Spleen (tissue), 11 donors: ENCODE results near the gene ZBTB8OS. TPM values are rescaled to one million over a fixed set of nuclear protein-coding genes. Genes with fewer than 3 reads are reported as not detected.
A peak's percentile ranks its signal among the peaks of the same experiment; 100 is the strongest.
"Not testable (repeated sequence)": the region's sequence is repeated elsewhere in the genome, so short reads cannot be mapped to it uniquely, and the experiment has no call there.

Experiments used
- DNase-seq: peaks from one replicate; pipeline ENCODE4 v3.0.0-alpha.2; 2020
- H3K27ac ChIP-seq, 8 donors: fragments of 200-600 bp; sonication (generic) in 7 of 8; 1 replicate in 4 of 8; 2 replicates in 4 of 8; pipeline versions ENCODE4 v1.5.0 to v1.8.0; 2016 to 2021; ENCODE audit warnings: inconsistent platforms in 4 of 8, mild to moderate bottlenecking in 4 of 8, moderate library complexity in 1 of 8
- H3K27me3 ChIP-seq, 7 donors: fragments of 200-600 bp; sonication (generic) in 6 of 7; replicated peaks in 1 of 7; 1 replicate in 4 of 7; 2 replicates in 3 of 7; pipeline versions ENCODE4 v1.5.0 to v1.8.0; 2016 to 2021; ENCODE audit warnings: inconsistent platforms in 3 of 7, mild to moderate bottlenecking in 1 of 7
- H3K36me3 ChIP-seq, 6 donors: fragments of 200-600 bp; sonication (generic) in 5 of 6; 1 replicate in 4 of 6; 2 replicates in 2 of 6; pipeline versions ENCODE4 v1.5.0 to v1.8.0; 2016 to 2021; ENCODE audit warnings: inconsistent platforms in 2 of 6
- H3K4me1 ChIP-seq, 6 donors: fragments of 200-600 bp; sonication (generic) in 5 of 6; 1 replicate in 3 of 6; 2 replicates in 3 of 6; pipeline versions ENCODE4 v1.5.0 to v1.8.0; 2016 to 2021; ENCODE audit warnings: inconsistent platforms in 3 of 6
- H3K4me3 ChIP-seq, 8 donors: fragments of 200-600 bp; sonication (generic) in 7 of 8; 1 replicate in 4 of 8; 2 replicates in 4 of 8; pipeline versions ENCODE4 v1.5.0 to v1.8.0; 2016 to 2021; ENCODE audit warnings: inconsistent platforms in 4 of 8, mild to moderate bottlenecking in 4 of 8, moderate library complexity in 2 of 8
- H3K9me3 ChIP-seq, 8 donors: fragments of 200-600 bp; sonication (generic) in 7 of 8; 1 replicate in 4 of 8; 2 replicates in 4 of 8; pipeline versions ENCODE4 v1.5.0 to v1.8.0; 2016 to 2021; ENCODE audit warnings: inconsistent platforms in 4 of 8
- POLR2A ChIP-seq, 3 donors: fragments of 450-650 bp; IDR thresholded peaks; one replicate each; pipeline ENCODE4 v1.5.1; 2017; ENCODE audit warnings: antibody characterized with exemption in 3 of 3, mild to moderate bottlenecking in 1 of 3
- POLR2AphosphoS5 ChIP-seq, 3 donors: sonication (generic); formaldehyde crosslinking; IDR thresholded peaks; one replicate each; pipeline ENCODE4 v1.5.1; 2017; ENCODE audit warnings: antibody characterized with exemption in 3 of 3
- WGBS, 5 donors: extraction: QIAGEN DNeasy Blood & Tissue Kit in 3 of 5; methylation state at CpG; one replicate each; pipeline versions ENCODE4 v1.1.5 to v1.1.7; 2013 to 2018; 5-methylcytosine and 5-hydroxymethylcytosine counted together
- intact Hi-C: fragments of 100-400 bp; cut with DNase I; formaldehyde crosslinking; loops from one replicate; pipeline ENCODE4 v1.15.0; 2023; ENCODE audit warnings: low total_unique reads
- polyA plus RNA-seq, 3 donors: library from polyadenylated mRNA; stranded (reverse); fragments of 200-250 nt; gene quantifications; one replicate each; pipeline ENCODE4 v1.2.1, GENCODE V29; 2013
- total RNA-seq, 7 donors: library from RNA; depleted of rRNA in 3 of 7; stranded (reverse); fragments of >200 nt in 3 of 7; fragmentation: NEBNext Ultra II Directional in 4 of 7; extraction: Animal tissue kit (Norgen Biotek cat#: 25700) in 4 of 7; gene quantifications; one replicate each; pipeline versions ENCODE4 v1.1.0 to v1.2.1, GENCODE V29; 2016 to 2021
- TF ChIP-seq, protein P1 (sequence below), 11 experiments: fragments of 200-600 bp in 7 of 11; fragments of 450-650 bp in 4 of 11; sonication (generic) in 4 of 11; IDR thresholded peaks in 8 of 11; conservative IDR thresholded peaks in 3 of 11; 1 replicate in 7 of 11; 2 replicates in 4 of 11; pipeline versions ENCODE4 v1.4.0 to v1.8.0; 2016 to 2021; ENCODE audit warnings: antibody characterized with exemption in 11 of 11, inconsistent platforms in 4 of 11, mild to moderate bottlenecking in 1 of 11
- donor health status: healthy with polysubstance abuse.
- donor health status: DM: no; HTN: no; CAD: no; lungs with moderate emphysema.
- donor health status: DM: no; HTN: no; CAD: no.
- donor health status: Bipolar disorder and iron deficiency.
- donor health status: healthy.
- donor health status: DM: no; HTN: no; CAD: no.
- donor health status: DM: yes; HTN: yes; CAD: no.

ZBTB8OS gene
- total and polyA plus RNA-seq, 10 donors = 26.7 to 70.5 (median 40.3) TPM

GRCh38 chr1:32650752-32651460, 556 bp upstream of the ZBTB8OS start, which contains the start of gene RBBP4:
TSS of gene RBBP4 (plus strand) at chr1:32651208. CDS start at chr1:32651307, 99 bp downstream.
- Histone ChIP-seq H3K36me3 (peaks cover 0 to 50% (median 19%) of the 10 kb centered on the region in 6 donors), H3K9me3 (no peaks in the 10 kb centered on the region), H3K4me3 (peak within 1 kb of the TSS; percentile 65 to 91 (median 82)), H3K4me1 (peaks cover 45 to 81% (median 74%) of the 10 kb centered on the region in 6 donors), H3K27me3 (no peaks in the 10 kb centered on the region), H3K27ac (peak within 1 kb of the TSS; percentile 97 to 100 (median 99))
- WGBS, 5 donors = 0 to 1% (median 0%) methylated on average over 22 to 67 of the region's 67 CpGs
- peak; percentile 99 for DNase-seq
- TF ChIP-seq, protein P1, sequence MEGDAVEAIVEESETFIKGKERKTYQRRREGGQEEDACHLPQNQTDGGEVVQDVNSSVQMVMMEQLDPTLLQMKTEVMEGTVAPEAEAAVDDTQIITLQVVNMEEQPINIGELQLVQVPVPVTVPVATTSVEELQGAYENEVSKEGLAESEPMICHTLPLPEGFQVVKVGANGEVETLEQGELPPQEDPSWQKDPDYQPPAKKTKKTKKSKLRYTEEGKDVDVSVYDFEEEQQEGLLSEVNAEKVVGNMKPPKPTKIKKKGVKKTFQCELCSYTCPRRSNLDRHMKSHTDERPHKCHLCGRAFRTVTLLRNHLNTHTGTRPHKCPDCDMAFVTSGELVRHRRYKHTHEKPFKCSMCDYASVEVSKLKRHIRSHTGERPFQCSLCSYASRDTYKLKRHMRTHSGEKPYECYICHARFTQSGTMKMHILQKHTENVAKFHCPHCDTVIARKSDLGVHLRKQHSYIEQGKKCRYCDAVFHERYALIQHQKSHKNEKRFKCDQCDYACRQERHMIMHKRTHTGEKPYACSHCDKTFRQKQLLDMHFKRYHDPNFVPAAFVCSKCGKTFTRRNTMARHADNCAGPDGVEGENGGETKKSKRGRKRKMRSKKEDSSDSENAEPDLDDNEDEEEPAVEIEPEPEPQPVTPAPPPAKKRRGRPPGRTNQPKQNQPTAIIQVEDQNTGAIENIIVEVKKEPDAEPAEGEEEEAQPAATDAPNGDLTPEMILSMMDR (IDR thresholded peaks at IDR 0.05 in 8 of 11, conservative IDR thresholded peaks at IDR 0.05 in 3 of 11) = peak in 3 of 11 experiments; percentile 18 to 51 (median 27)
- TF ChIP-seq POLR2A (IDR thresholded peaks at IDR 0.05) = peak in 2 of 3 donors; percentile 30 to 62
- peak; percentile 89 to 97 (median 96) for TF ChIP-seq POLR2AphosphoS5 (IDR thresholded peaks at IDR 0.05)
- intact Hi-C loops = no loop called here

DNA sequence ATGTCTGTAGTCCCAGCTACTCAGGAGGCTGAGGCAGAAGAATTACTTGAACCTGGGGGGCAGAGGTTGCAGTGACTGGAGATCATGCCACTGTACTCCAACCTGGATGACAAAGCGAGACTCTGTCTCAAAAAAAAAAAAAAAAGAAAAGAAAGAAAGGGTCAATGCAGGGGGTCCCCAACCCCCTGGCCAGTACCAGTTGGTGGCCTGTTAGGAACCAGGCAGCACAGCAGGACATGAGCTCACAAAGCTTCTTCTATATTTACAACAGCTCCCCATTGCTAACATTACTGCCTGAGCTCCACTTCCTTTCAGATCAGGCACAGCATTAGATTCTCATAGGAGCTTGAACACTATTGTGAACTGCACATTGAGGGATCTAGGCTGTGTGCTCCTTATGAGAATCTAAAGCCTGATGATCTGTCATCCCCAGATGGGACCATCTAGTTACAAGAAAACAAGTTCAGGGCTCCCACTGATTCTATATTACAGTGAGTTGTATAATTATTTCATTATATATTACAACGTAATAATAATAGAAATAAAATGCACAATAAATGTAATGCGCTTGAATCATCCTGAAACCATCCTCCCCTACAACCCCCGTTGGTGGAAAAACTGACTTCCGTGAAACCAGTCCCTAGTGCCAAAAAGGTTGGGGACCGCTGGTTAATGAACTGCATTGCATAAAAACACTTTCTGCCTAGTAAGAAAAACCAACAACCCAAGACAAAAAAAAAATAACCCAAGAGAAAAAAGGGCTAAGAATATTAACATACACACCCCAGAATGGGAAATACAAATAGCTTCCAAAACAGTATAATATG, 2.8 kb downstream of the ZBTB8OS start:
- Histone ChIP-seq H3K9me3 (no peaks in the 10 kb centered on the region), H3K36me3 (peaks cover 0 to 27% (median 0%) of the 10 kb centered on the region in 6 donors), H3K4me1 (peaks cover 18 to 58% (median 48%) of the 10 kb centered on the region in 6 donors), H3K27ac (no peak overlapping the region), H3K27me3 (no peaks in the 10 kb centered on the region), H3K4me3 (no peak overlapping the region)
- WGBS, 5 donors = 71 to 91% (median 81%) methylated on average over 6 of the region's 6 CpGs
- TF ChIP-seq POLR2AphosphoS5 (IDR thresholded peaks at IDR 0.05) (no peak), POLR2A (IDR thresholded peaks at IDR 0.05) (no peak)
- TF ChIP-seq, protein P1 (IDR thresholded peaks at IDR 0.05 in 8 of 11, conservative IDR thresholded peaks at IDR 0.05 in 3 of 11) = no peak
- DNase-seq = no peak
- intact Hi-C loops = no loop called here

GRCh38 chr1:32644426-32644825, 5.9 kb downstream of the ZBTB8OS start:
- Histone ChIP-seq H3K27ac (no peak overlapping the region), H3K36me3 (peaks cover 0 to 36% (median 0%) of the 10 kb centered on the region in 6 donors), H3K4me3 (no peak overlapping the region), H3K27me3 (no peaks in the 10 kb centered on the region), H3K4me1 (peaks cover 9 to 53% (median 30%) of the 10 kb centered on the region in 6 donors), H3K9me3 (no peaks in the 10 kb centered on the region)
- intact Hi-C loops = no loop called here
- no peak for DNase-seq
- 78 to 96% (median 80%) methylated on average over 4 of the region's 4 CpGs for WGBS, 5 donors
- TF ChIP-seq, protein P1 (IDR thresholded peaks at IDR 0.05 in 8 of 11, conservative IDR thresholded peaks at IDR 0.05 in 3 of 11) = no peak
- TF ChIP-seq POLR2AphosphoS5 (IDR thresholded peaks at IDR 0.05) (no peak), POLR2A (IDR thresholded peaks at IDR 0.05) (no peak)

GRCh38 chr1:32642292-32642827, 8.0 kb downstream of the ZBTB8OS start:
- H3K9me3 ChIP-seq, H3K27me3 ChIP-seq, DNase-seq, intact Hi-C loops, H3K4me3 ChIP-seq: not testable (repeated sequence)
- Histone ChIP-seq H3K4me1 (peaks cover 0 to 48% (median 10%) of the 10 kb centered on the region in 6 donors), H3K36me3 (peaks cover 0 to 55% (median 3%) of the 10 kb centered on the region in 6 donors), H3K27ac (peak overlapping the region in 1 of 8 donors; percentile 4)
- 81 to 89% (median 85%) methylated on average over 7 to 8 of the region's 8 CpGs for WGBS, 5 donors
